B cell (primary cell): Measurements from ENCODE around the gene ASGR2. TPM values are rescaled to one million over a fixed set of nuclear protein-coding genes. Genes with fewer than 3 reads are reported as not detected.

Experiments
- ATAC-seq: fragments of 200-7000 bp; cut with Tn5 transposase; one replicate; pipeline ENCODE4 v1.10.0; 2021; ENCODE audit warnings: low read depth, mild to moderate bottlenecking, moderate number of reproducible peaks, moderate library complexity
- CTCF ChIA-PET: fragments of 350-600 bp; sonication (Branson Sonifier 250); formaldehyde crosslinking; loops from one replicate; lab custom pipeline; 2021; ENCODE audit warnings: antibody characterized with exemption, inconsistent platforms; lab: Charles Lee
- POLR2A ChIA-PET: fragments of 350-600 bp; sonication (Branson Sonifier 250); formaldehyde crosslinking; loops from one replicate; lab custom pipeline; 2021; ENCODE audit warnings: antibody characterized with exemption; lab: Charles Lee
- DNase-seq: peaks from one replicate; pipeline ENCODE4 v3.0.0; 2013
- H2AFZ ChIP-seq: 2 replicates; pipeline ENCODE4 v1.6.1; 2012; ENCODE audit warnings: mild to moderate bottlenecking, low read depth, low read length; ENCODE audit not compliant: insufficient read depth, poor library complexity, severe bottlenecking
- H3K27ac ChIP-seq, 2 donors: 1 replicate in 1 of 2; 2 replicates in 1 of 2; pipeline ENCODE4 v1.5.1; 2012 to 2013; ENCODE audit warnings: low read length in 2 of 2, mild to moderate bottlenecking in 2 of 2, moderate library complexity in 1 of 2
- H3K27me3 ChIP-seq, 4 experiments: fragments of 200-600 bp in 1 of 4; sonication (generic) in 1 of 4; replicated peaks in 1 of 4; 1 replicate in 2 of 4; 2 replicates in 2 of 4; pipeline versions ENCODE4 v1.6.1 to v1.7.0; 2013 to 2016; ENCODE audit warnings: low read length in 3 of 4, mild to moderate bottlenecking in 2 of 4, mixed read lengths in 1 of 4, moderate library complexity in 1 of 4; ENCODE audit not compliant: insufficient read depth in 4 of 4, control insufficient read depth in 3 of 4; ENCODE audit errors: control extremely low read depth in 1 of 4
- H3K36me3 ChIP-seq, 2 experiments: replicated peaks in 1 of 2; 1 replicate in 1 of 2; 2 replicates in 1 of 2; pipeline versions ENCODE4 v1.6.1 to v1.7.1; 2013; ENCODE audit warnings: low read length in 1 of 2; ENCODE audit not compliant: insufficient read depth in 2 of 2, control insufficient read depth in 1 of 2; ENCODE audit errors: control extremely low read depth in 1 of 2, extremely low read depth in 1 of 2
- H3K4me1 ChIP-seq, 2 donors: fragments of 200-600 bp in 1 of 2; sonication (generic) in 1 of 2; 1 replicate in 1 of 2; 2 replicates in 1 of 2; pipeline versions ENCODE4 v1.5.1 to v1.6.1; 2013 to 2017; ENCODE audit warnings: low read length in 2 of 2; ENCODE audit not compliant: control insufficient read depth in 2 of 2, insufficient read depth in 2 of 2
- H3K4me2 ChIP-seq: replicated peaks from 2 replicates; pipeline ENCODE3; 2012; ENCODE audit warnings: mild to moderate bottlenecking, low read depth, low read length; ENCODE audit not compliant: poor library complexity, severe bottlenecking
- H3K4me3 ChIP-seq, 5 experiments: fragments of 200-600 bp in 1 of 5; sonication (generic) in 1 of 5; 1 replicate in 3 of 5; 2 replicates in 2 of 5; pipeline versions ENCODE4 v1.5.1 to v1.7.0; 2011 to 2016; ENCODE audit warnings: low read length in 4 of 5, mild to moderate bottlenecking in 4 of 5, low read depth in 2 of 5, control low read depth in 1 of 5, moderate library complexity in 1 of 5; ENCODE audit not compliant: insufficient read depth in 1 of 5; ENCODE audit errors: control extremely low read depth in 1 of 5, extremely low read depth in 1 of 5
- H3K79me2 ChIP-seq: fragments of 200-600 bp; sonication (generic); one replicate; pipeline ENCODE4 v1.6.0; 2016; ENCODE audit warnings: low read length; ENCODE audit not compliant: control insufficient read depth, insufficient read depth
- H3K9ac ChIP-seq: fragments of 200-600 bp; sonication (generic); 2 replicates; pipeline ENCODE4 v1.6.1; 2017; ENCODE audit warnings: mild to moderate bottlenecking, low read length, moderate library complexity
- H3K9me3 ChIP-seq, 3 donors: one replicate each; pipeline versions ENCODE4 v1.6.1 to v1.7.1; 2013; ENCODE audit warnings: low read length in 2 of 3; ENCODE audit not compliant: control insufficient read depth in 2 of 3, insufficient read depth in 1 of 3; ENCODE audit errors: control extremely low read depth in 1 of 3
- H4K20me1 ChIP-seq: 2 replicates; pipeline ENCODE4 v1.6.0; 2012; ENCODE audit warnings: mild to moderate bottlenecking, low read length; ENCODE audit not compliant: insufficient read depth, control insufficient read depth, poor library complexity, severe bottlenecking
- H3K27ac Mint-ChIP-seq: one replicate; pipeline ENCODE4 v1.8.0; 2021; ENCODE audit warnings: mixed read lengths
- H3K27me3 Mint-ChIP-seq: one replicate; pipeline ENCODE4 v1.8.0; 2021; ENCODE audit warnings: mixed read lengths
- H3K4me1 Mint-ChIP-seq: one replicate; pipeline ENCODE4 v1.8.0; 2021; ENCODE audit warnings: mixed read lengths
- H3K4me3 Mint-ChIP-seq: one replicate; pipeline ENCODE4 v1.8.0; 2021; ENCODE audit warnings: mixed read lengths
- H3K9me3 Mint-ChIP-seq: one replicate; pipeline ENCODE4 v1.8.0; 2022; ENCODE audit warnings: mixed read lengths; ENCODE audit not compliant: insufficient read depth
- EZH2 ChIP-seq: IDR thresholded peaks from 2 replicates; pipeline ENCODE4 v1.6.1; 2012; ENCODE audit warnings: borderline replicate concordance, low read depth, mild to moderate bottlenecking, moderate library complexity, low read length; ENCODE audit not compliant: insufficient read depth, poor library complexity, severe bottlenecking
- WGBS: methylation state at CpG from one replicate; pipeline ENCODE4 v1.1.5; 2013; ENCODE audit warnings: missing lambda C conversion rate; ENCODE audit not compliant: insufficient coverage; 5-methylcytosine and 5-hydroxymethylcytosine counted together
- intact Hi-C: fragments of 100-400 bp; cut with micrococcal nuclease; formaldehyde crosslinking; loops from one replicate; pipeline ENCODE4 v1.10.0; 2022
- polyA plus RNA-seq: library from polyadenylated mRNA; depleted of rRNA; stranded (reverse); fragments of >200 nt; gene quantifications from 2 replicates; pipeline ENCODE4 v1.2.3, GENCODE V29; 2012
- total RNA-seq, 2 donors: library from RNA; stranded (reverse); fragments of 120-200 nt in 1 of 2; gene quantifications; 1 replicate in 1 of 2; 2 replicates in 1 of 2; pipeline versions ENCODE4 v1.2.3 to v1.2.4, GENCODE V29; 2013 to 2022
- TF ChIP-seq, protein P1 (sequence below): fragments of 200-600 bp; IDR thresholded peaks from one replicate; pipeline ENCODE4 v1.8.0; 2022; ENCODE audit warnings: antibody characterized with exemption, mild to moderate bottlenecking

The ASGR2 gene
- total and polyA plus RNA-seq, 2 donors (not counting 1 experiment from before 2014, with no cell fraction given): 1.00 TPM; not detected in 1

DNA sequence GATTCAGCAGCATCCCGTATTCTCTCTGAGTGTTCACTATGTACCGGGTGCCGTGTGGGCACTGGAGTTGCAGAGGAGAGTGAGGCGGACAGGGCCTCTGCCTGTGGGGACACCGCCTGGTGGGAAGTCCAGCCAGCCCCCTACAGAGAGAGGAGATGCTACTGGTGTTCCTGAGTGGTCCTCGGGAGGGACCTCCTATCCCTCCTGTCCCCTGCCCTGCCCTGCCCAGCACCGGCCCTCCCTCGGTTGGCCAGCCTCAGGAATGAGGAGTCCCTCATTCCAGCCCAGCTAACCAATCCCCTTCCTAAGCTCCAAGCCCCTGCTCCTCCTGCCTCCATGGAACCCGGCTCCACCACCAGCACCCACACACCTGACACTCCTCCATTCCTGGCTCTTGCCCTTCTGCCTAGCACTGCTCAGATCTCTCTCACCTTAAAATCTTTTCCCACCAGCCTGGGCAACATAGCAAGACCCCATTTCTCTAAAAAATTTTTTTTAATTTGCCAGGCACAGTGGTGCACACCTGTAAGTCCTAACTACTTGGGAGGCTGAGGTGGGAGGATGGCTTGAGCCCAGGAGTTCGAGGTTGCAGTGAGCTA lies 2.0 kb downstream of the ASGR2 start:
- H3K9ac ChIP-seq: no peak overlapping the region
- Mint-ChIP-seq H3K27me3 (peaks cover 15% of the 10 kb centered on the region), H3K9me3 (no peaks in the 10 kb centered on the region), H3K4me1 (peaks cover 7% of the 10 kb centered on the region), H3K27ac (no peak overlapping the region), H3K4me3 (no peak overlapping the region)
- CTCF ChIA-PET: no interaction called here
- intact Hi-C loops: no loop called here
- peaks cover 0 to 10% (median 0%) of the 10 kb centered on the region in 3 donors for H3K9me3 ChIP-seq
- no peak overlapping the region for H3K4me2 ChIP-seq
- H3K79me2 ChIP-seq: no peaks in the 10 kb centered on the region
- no peaks in the 10 kb centered on the region for H4K20me1 ChIP-seq
- H3K4me3 ChIP-seq: no peak overlapping the region
- no peaks in the 10 kb centered on the region for H3K36me3 ChIP-seq
- H3K27ac ChIP-seq: no peak overlapping the region
- DNase-seq (no peak), ATAC-seq (no peak)
- H3K27me3 ChIP-seq: peaks cover 0 to 4% (median 0%) of the 10 kb centered on the region in 4 experiments
- WGBS: 97% methylated on average over 7 of the region's 10 CpGs
- TF ChIP-seq EZH2: no peak
- TF ChIP-seq, protein P1, sequence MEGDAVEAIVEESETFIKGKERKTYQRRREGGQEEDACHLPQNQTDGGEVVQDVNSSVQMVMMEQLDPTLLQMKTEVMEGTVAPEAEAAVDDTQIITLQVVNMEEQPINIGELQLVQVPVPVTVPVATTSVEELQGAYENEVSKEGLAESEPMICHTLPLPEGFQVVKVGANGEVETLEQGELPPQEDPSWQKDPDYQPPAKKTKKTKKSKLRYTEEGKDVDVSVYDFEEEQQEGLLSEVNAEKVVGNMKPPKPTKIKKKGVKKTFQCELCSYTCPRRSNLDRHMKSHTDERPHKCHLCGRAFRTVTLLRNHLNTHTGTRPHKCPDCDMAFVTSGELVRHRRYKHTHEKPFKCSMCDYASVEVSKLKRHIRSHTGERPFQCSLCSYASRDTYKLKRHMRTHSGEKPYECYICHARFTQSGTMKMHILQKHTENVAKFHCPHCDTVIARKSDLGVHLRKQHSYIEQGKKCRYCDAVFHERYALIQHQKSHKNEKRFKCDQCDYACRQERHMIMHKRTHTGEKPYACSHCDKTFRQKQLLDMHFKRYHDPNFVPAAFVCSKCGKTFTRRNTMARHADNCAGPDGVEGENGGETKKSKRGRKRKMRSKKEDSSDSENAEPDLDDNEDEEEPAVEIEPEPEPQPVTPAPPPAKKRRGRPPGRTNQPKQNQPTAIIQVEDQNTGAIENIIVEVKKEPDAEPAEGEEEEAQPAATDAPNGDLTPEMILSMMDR: no peak
- POLR2A ChIA-PET: no interaction called here
- H2AFZ ChIP-seq: no peak overlapping the region
- peaks cover 6 to 7% of the 10 kb centered on the region in 2 donors for H3K4me1 ChIP-seq

DNA sequence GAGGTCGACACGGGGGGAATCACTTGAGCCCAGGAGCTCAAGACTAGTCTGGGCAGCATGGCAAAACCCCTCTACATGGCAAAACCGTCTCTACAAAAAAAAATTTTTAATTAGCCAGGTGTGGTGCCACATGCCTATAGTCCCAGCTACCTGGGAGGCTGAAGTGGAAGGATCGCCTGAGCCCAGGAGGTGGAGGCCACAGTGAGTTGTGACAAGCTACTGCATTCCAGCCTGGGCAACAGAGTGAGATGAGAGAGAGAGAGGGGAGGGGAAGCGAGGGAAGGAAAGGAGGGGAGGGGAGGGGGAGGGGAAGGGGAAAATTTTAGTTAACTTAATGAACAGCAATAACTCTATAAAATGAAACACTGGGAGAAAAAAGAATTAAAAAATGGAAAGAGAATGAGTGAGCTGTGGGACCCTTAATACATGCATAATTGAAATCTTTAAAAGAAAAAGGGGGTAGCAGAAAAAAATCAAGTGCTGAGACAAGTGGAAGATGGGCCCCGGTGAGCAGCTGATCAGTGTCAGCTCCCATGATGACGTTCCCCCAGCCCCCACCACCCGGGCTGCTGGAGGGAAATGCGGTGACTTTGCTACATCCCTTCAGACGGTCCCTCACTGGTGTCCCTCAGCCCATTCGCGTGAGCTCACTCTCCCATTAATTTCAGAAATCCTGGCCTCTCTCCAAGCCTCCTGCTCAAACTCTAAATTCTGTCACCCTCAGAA lies 2.7 kb downstream of the ASGR2 start:
- ChIA-PET CTCF (interaction anchor here (0.7 kb wide), 1 partner anchor 278 kb away, joined by 3 read pairs; no protein-coding TSS in a partner anchor), POLR2A (no interaction called here)
- H3K27me3 ChIP-seq: peaks cover 0 to 7% (median 0%) of the 10 kb centered on the region in 4 experiments
- no peak overlapping the region for H3K27ac ChIP-seq
- H3K4me1 Mint-ChIP-seq: peaks cover 7% of the 10 kb centered on the region
- WGBS: 56% methylated on average over 8 of the region's 12 CpGs
- DNase-seq: no peak
- H3K9me3 ChIP-seq: peaks cover 0 to 4% (median 0%) of the 10 kb centered on the region in 3 donors
- no peak overlapping the region for H3K4me3 Mint-ChIP-seq
- no peaks in the 10 kb centered on the region for H3K9me3 Mint-ChIP-seq
- intact Hi-C loops: no loop called here
- peaks cover 6 to 7% of the 10 kb centered on the region in 2 donors for H3K4me1 ChIP-seq
- no peaks in the 10 kb centered on the region for H4K20me1 ChIP-seq
- H3K79me2 ChIP-seq: no peaks in the 10 kb centered on the region
- H3K36me3 ChIP-seq: no peaks in the 10 kb centered on the region
- no peak overlapping the region for H3K4me2 ChIP-seq
- H3K4me3 ChIP-seq: no peak overlapping the region
- no peak overlapping the region for H2AFZ ChIP-seq
- no peak overlapping the region for H3K27ac Mint-ChIP-seq
- ATAC-seq: no peak
- H3K9ac ChIP-seq: no peak overlapping the region
- no peak for TF ChIP-seq EZH2
- TF ChIP-seq, protein P1: no peak
- peaks cover 18% of the 10 kb centered on the region for H3K27me3 Mint-ChIP-seq
